ENCODE measurements around the gene LMF2.
"Not testable (repeated sequence)": the region's sequence is repeated elsewhere in the genome, so short reads cannot be mapped to it uniquely, and the experiment has no call there.

GRCh38 chr22:50541667-50542026 is 34.1 kb upstream of the LMF2 start:
- TF ChIP-seq ZNF274 (IDR thresholded peaks at IDR 0.05; ENCODE audit: low read depth, low read length); YY1 (IDR thresholded peaks at IDR 0.05; ENCODE audit: insufficient read depth, insufficient read length): not testable (repeated sequence)

Data from NT2/D1 (cell line).